Measurements from ENCODE around the gene MOSMO. TPM values are rescaled to one million over a fixed set of nuclear protein-coding genes. Genes with fewer than 3 reads are reported as not detected.

The MOSMO gene
- polyA plus RNA-seq, 3 donors, result 0.95 to 9.1 (median 2.5) TPM

GRCh38 chr16:22013486-22013885, 5.6 kb downstream of the MOSMO start:
- Histone ChIP-seq H3K27me3 (ENCODE audit: control insufficient read depth in 2 of 2, insufficient read depth in 2 of 2, low read length in 2 of 2) (no peaks in the 10 kb centered on the region), H3K4me2 (replicated peaks; ENCODE audit: extremely low read depth, low read length, poor library complexity, severe bottlenecking) (no peak overlapping the region), H3K4me1 (ENCODE audit: control insufficient read depth in 1 of 2, insufficient read depth in 2 of 2, low read length in 2 of 2) (peaks cover 13 to 22% of the 10 kb centered on the region in 2 donors), H3K9me3 (replicated peaks in 1 of 2; ENCODE audit: control insufficient read depth in 1 of 2, insufficient read depth in 1 of 2, low read length in 2 of 2) (no peaks in the 10 kb centered on the region), H3K36me3 (replicated peaks in 1 of 2; ENCODE audit: control insufficient read depth in 1 of 2, insufficient read depth in 2 of 2, low read length in 2 of 2) (no peaks in the 10 kb centered on the region), H4K20me1 (ENCODE audit: insufficient read depth, low read length) (peaks cover 74% of the 10 kb centered on the region), H3K79me2 (ENCODE audit: insufficient read depth, low read length) (peaks cover 81% of the 10 kb centered on the region), H3K27ac (ENCODE audit: low read depth in 1 of 2, low read length in 2 of 2) (no peak overlapping the region), H2AFZ (ENCODE audit: insufficient read depth, low read depth, low read length, poor library complexity, severe bottlenecking) (no peak overlapping the region), H3K9ac (ENCODE audit: insufficient read depth, low read length, poor library complexity, severe bottlenecking) (no peak overlapping the region), H3K4me3 (replicated peaks in 1 of 3; ENCODE audit: low read depth in 2 of 3, low read length in 3 of 3) (no peak overlapping the region)
- WGBS (ENCODE audit: insufficient coverage), result no CpG with 5 or more reads among the region's 4 CpGs
- Mint-ChIP-seq H3K27ac (no peak overlapping the region), H3K36me3 (peaks cover 0 to 2% of the 10 kb centered on the region in 2 donors), H3K4me1 (peaks cover 44% of the 10 kb centered on the region), H3K9me3 (no peaks in the 10 kb centered on the region), H3K4me3 (no peak overlapping the region), H3K27me3 (ENCODE audit: low read depth in 3 of 3) (peaks cover 0 to 3% (median 0%) of the 10 kb centered on the region in 3 donors)
- intact Hi-C loops (cut with micrococcal nuclease), result no loop called here
- no peak for DNase-seq
- no peak for TF ChIP-seq CTCF (IDR thresholded peaks at IDR 0.05)

DNA sequence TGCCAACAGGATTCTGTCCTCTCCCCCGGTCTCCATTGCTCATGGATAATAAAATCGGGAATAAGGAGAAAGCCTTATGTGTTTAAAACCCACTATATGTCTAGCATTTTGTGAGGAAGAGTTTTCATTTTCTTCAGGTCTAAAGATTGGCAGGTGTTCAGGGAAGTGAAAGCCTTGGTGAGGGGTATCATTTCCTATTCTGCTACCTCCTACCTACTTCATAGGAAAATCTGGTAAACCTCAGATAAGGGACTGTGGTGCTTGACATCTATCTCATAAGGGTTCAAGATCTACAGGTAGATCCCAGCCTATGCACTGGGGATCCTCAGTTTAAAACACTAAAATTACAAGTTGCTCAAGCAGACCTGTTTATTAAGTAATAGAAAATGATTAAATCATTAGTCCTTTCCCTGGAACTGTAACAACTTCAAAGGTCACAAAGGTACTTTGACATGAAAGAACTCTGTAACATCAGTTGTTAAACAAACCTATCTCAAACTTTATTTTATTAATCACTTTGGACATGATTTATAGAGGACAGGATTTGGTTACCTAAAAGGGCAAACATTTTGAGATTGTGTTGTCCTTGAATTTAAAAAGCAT, 6.5 kb downstream of the MOSMO start:
- DNase-seq, result no peak
- no peaks in the 10 kb centered on the region for H3K27me3 Mint-ChIP-seq (ENCODE audit: low read depth in 3 of 3)
- H3K4me3 ChIP-seq (replicated peaks in 1 of 3; ENCODE audit: low read depth in 2 of 3, low read length in 3 of 3), result no peak overlapping the region
- no peak overlapping the region for H3K27ac ChIP-seq (ENCODE audit: low read depth in 1 of 2, low read length in 2 of 2)
- no peak overlapping the region for H2AFZ ChIP-seq (ENCODE audit: insufficient read depth, low read depth, low read length, poor library complexity, severe bottlenecking)
- intact Hi-C loops (cut with micrococcal nuclease), result no loop called here
- peaks cover 4 to 14% of the 10 kb centered on the region in 2 donors for H3K4me1 ChIP-seq (ENCODE audit: control insufficient read depth in 1 of 2, insufficient read depth in 2 of 2, low read length in 2 of 2)
- H3K4me3 Mint-ChIP-seq, result no peak overlapping the region
- H3K9ac ChIP-seq (ENCODE audit: insufficient read depth, low read length, poor library complexity, severe bottlenecking), result no peak overlapping the region
- peaks cover 0 to 2% of the 10 kb centered on the region in 2 donors for H3K36me3 Mint-ChIP-seq
- no CpG with 5 or more reads among the region's 2 CpGs for WGBS (ENCODE audit: insufficient coverage)
- peaks cover 77% of the 10 kb centered on the region for H4K20me1 ChIP-seq (ENCODE audit: insufficient read depth, low read length)
- H3K4me1 Mint-ChIP-seq, result peaks cover 38% of the 10 kb centered on the region
- peaks cover 77% of the 10 kb centered on the region for H3K79me2 ChIP-seq (ENCODE audit: insufficient read depth, low read length)
- no peak for TF ChIP-seq CTCF (IDR thresholded peaks at IDR 0.05)
- H3K9me3 ChIP-seq (replicated peaks in 1 of 2; ENCODE audit: control insufficient read depth in 1 of 2, insufficient read depth in 1 of 2, low read length in 2 of 2), result no peaks in the 10 kb centered on the region
- no peaks in the 10 kb centered on the region for H3K36me3 ChIP-seq (replicated peaks in 1 of 2; ENCODE audit: control insufficient read depth in 1 of 2, insufficient read depth in 2 of 2, low read length in 2 of 2)
- no peak overlapping the region for H3K27ac Mint-ChIP-seq
- no peak overlapping the region for H3K4me2 ChIP-seq (replicated peaks; ENCODE audit: extremely low read depth, low read length, poor library complexity, severe bottlenecking)
- H3K27me3 ChIP-seq (ENCODE audit: control insufficient read depth in 2 of 2, insufficient read depth in 2 of 2, low read length in 2 of 2), result no peaks in the 10 kb centered on the region
- H3K9me3 Mint-ChIP-seq, result no peaks in the 10 kb centered on the region

Measured in CD14-positive monocyte (primary cell).